ENCODE measurements around the gene ZMAT2.

ZMAT2 gene

DNA sequence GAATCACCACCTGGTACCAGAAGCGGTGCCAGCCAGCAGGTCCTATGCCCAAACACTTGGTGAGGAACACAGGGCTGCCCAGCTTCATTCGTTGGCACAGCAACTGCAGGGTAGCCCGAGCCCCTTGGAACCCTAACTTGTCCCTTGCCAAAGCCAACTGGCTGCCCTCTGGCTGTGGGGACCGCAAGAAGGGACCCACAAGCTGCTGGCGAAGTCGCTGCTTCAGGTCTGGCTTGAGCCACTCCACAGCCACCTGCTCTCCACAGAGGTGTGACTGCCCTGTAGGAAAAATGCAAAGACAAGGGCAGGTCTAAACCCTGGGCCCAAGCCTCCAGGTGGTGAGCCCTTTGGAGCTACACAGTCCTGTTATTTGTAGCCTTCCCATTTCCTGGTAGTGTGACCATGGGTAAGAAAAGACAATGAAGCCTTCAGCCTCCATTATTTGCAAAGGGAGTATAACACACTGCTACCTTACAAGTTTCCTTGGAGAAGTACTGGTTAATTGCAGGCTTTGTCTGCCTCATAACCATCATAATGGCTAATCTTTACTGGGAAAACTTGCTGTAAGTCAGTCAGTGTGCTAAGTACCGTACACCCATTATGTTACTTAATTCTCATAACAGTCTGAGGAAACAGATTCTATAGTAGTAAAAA, 28.6 kb upstream of the ZMAT2 start:
- in situ Hi-C loops (cut with HindIII; ENCODE audit: low pct_ligation_motif_present, low sequenced_read_pairs), result no loop called here
- Histone ChIP-seq H3K27me3 (replicated peaks) (no peaks in the 10 kb centered on the region), H3K4me3 (ENCODE audit: low read depth, low read length) (no peak overlapping the region), H3K36me3 (replicated peaks) (peaks cover 58% of the 10 kb centered on the region), H3K27ac (no peak overlapping the region)
- TF ChIP-seq CTCF (IDR thresholded peaks at IDR 0.05; ENCODE audit: low read depth, low read length, missing control alignments), result no peak
- no peak for DNase-seq

GRCh38 chr5:140672455-140673186, 27.6 kb upstream of the ZMAT2 start:
- H3K27ac ChIP-seq, result no peak overlapping the region
- H3K27me3 ChIP-seq (replicated peaks), result no peaks in the 10 kb centered on the region
- no peak for DNase-seq
- H3K36me3 ChIP-seq (replicated peaks), result peaks cover 66% of the 10 kb centered on the region
- TF ChIP-seq CTCF (IDR thresholded peaks at IDR 0.05; ENCODE audit: low read depth, low read length, missing control alignments), result no peak
- in situ Hi-C loops (cut with HindIII; ENCODE audit: low pct_ligation_motif_present, low sequenced_read_pairs), result no loop called here
- H3K4me3 ChIP-seq (ENCODE audit: low read depth, low read length), result no peak overlapping the region

DNA sequence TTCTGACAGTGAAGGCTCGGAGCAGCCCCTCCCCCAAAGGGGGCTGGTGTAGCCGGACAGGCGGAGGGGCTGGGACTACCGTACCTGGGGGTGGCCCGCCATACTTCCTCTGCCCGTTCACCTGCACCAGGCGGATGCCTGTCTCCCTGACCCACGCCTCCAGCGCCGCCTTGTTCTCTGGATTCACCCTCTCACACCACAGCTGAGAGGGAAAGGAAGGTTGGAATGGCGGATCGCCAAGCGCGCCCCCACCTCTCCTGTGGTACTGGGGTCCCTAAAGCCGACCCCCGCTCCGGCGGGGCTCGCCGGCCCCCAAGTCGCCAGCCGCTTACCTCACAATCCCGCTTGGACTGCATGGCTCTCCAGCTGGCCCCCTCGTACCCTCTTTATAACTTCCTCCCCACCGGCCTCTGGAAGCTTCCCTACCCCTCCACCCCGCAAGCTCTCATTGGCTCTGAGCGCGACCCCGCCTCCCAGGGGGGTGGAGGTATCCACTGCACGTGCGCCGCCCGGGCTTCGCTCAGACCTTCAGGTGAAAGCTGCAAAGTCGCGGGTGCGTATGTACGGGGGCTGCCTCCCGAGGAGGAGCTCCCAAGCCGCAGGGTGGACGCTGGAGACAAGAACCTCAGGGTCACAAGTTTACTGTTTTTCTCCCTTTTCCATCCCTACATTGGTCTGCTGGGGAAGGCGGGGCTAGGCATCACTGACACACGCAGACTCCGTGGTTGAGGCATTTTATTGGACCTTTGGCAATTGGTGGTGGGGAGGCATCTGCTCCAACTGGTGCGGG, 26.9 kb upstream of the ZMAT2 start, which contains the start of gene DND1:
DND1 (minus strand) TSS at position 390 of the 790 bp plus-strand sequence; CDS start at position 356, 34 bp downstream.
- no peak within 1 kb of the TSS for H3K4me3 ChIP-seq (ENCODE audit: low read depth, low read length)
- H3K27me3 ChIP-seq (replicated peaks), result no peaks in the 10 kb centered on the region
- DNase-seq, result no peak
- no peak for TF ChIP-seq CTCF (IDR thresholded peaks at IDR 0.05; ENCODE audit: low read depth, low read length, missing control alignments)
- H3K27ac ChIP-seq, result no peak within 1 kb of the TSS
- peaks cover 68% of the 10 kb centered on the region for H3K36me3 ChIP-seq (replicated peaks)
- in situ Hi-C loops (cut with HindIII; ENCODE audit: low pct_ligation_motif_present, low sequenced_read_pairs), result no loop called here

DNA sequence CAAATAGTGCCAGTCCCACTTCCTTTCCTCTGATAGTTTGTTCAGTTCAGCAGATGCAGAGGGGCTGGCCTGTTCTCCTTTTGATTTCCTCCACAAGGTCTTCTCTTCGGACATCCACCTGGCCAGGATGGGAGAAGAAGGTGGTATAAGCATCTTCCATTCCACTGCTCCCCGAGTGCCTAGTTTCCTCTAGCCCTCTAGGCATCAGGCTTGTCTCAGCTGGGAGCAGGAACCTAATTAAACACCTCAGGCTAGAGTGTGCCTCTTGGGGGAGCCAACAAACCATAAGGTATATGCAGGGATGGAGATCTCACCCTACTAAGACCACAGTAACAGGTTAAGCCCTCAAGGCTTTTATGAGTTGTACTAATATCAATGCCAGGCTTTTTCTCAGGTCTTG, 26.0 kb upstream of the ZMAT2 start:
- H3K36me3 ChIP-seq (replicated peaks), result peaks cover 67% of the 10 kb centered on the region
- TF ChIP-seq CTCF (IDR thresholded peaks at IDR 0.05; ENCODE audit: low read depth, low read length, missing control alignments), result no peak
- no peak overlapping the region for H3K27ac ChIP-seq
- H3K4me3 ChIP-seq (ENCODE audit: low read depth, low read length), result no peak overlapping the region
- DNase-seq, result no peak
- in situ Hi-C loops (cut with HindIII; ENCODE audit: low pct_ligation_motif_present, low sequenced_read_pairs), result no loop called here
- H3K27me3 ChIP-seq (replicated peaks), result no peaks in the 10 kb centered on the region

GRCh38 chr5:140674629-140675028, 25.6 kb upstream of the ZMAT2 start:
- Histone ChIP-seq H3K36me3 (replicated peaks) (peaks cover 67% of the 10 kb centered on the region), H3K27me3 (replicated peaks) (no peaks in the 10 kb centered on the region), H3K27ac (no peak overlapping the region), H3K4me3 (ENCODE audit: low read depth, low read length) (no peak overlapping the region)
- TF ChIP-seq CTCF (IDR thresholded peaks at IDR 0.05; ENCODE audit: low read depth, low read length, missing control alignments), result no peak
- DNase-seq, result no peak
- in situ Hi-C loops (cut with HindIII; ENCODE audit: low pct_ligation_motif_present, low sequenced_read_pairs), result no loop called here

All from brain microvascular endothelial cell (primary cell).